IMR-90 (cell line): ENCODE data around the gene IRGQ. TPM values are rescaled to one million over a fixed set of nuclear protein-coding genes. Genes with fewer than 3 reads are reported as not detected.

ENCODE experiments used
- ATAC-seq: fragments of 200-7000 bp; cut with Tn5 transposase; 2 replicates; pipeline ENCODE4 v1.9.1; 2020; ENCODE audit warnings: low read depth, mild to moderate bottlenecking, moderate library complexity
- BruUV-seq: library from RNA; stranded (reverse); fragments of 400-500 nt; replicated peaks from 2 replicates; lab custom pipeline; 2021; lab: Mats Ljungman, UMichigan
- CTCF ChIA-PET: fragments of 300-600 bp; formaldehyde crosslinking; extraction: SDS; loops from one replicate; lab custom pipeline; 2021; ENCODE audit warnings: antibody characterized with exemption; lab: Yijun Ruan, JAX
- POLR2A ChIA-PET: fragments of 300-600 bp; sonication (Branson Sonifier 250); formaldehyde crosslinking; loops from one replicate; lab custom pipeline; 2022; ENCODE audit warnings: antibody characterized with exemption; ENCODE audit not compliant: unreplicated experiment; lab: Charles Lee
- DNase-seq: peaks from one replicate; pipeline ENCODE4 v3.0.0; 2013
- H2AFZ ChIP-seq: replicated peaks from 2 replicates; pipeline ENCODE3; 2013; ENCODE audit warnings: low read length, mild to moderate bottlenecking; ENCODE audit not compliant: poor library complexity
- H2AK5ac ChIP-seq: 2 replicates; pipeline ENCODE4 v1.6.1; 2013; ENCODE audit warnings: low read depth, low read length, inconsistent platforms
- H2AK9ac ChIP-seq: replicated peaks from 2 replicates; pipeline ENCODE3; 2013; ENCODE audit warnings: mild to moderate bottlenecking, low read depth, low read length, moderate library complexity; ENCODE audit not compliant: poor library complexity
- H2BK120ac ChIP-seq: 2 replicates; pipeline ENCODE4 v1.6.1; 2013; ENCODE audit warnings: low read depth, low read length, inconsistent platforms
- H2BK15ac ChIP-seq: 3 replicates; pipeline ENCODE4 v1.6.1; 2013; ENCODE audit warnings: low read depth, low read length, inconsistent platforms
- H2BK20ac ChIP-seq: 2 replicates; pipeline ENCODE4 v1.6.1; 2013; ENCODE audit warnings: low read depth, mild to moderate bottlenecking, inconsistent platforms, low read length, moderate library complexity
- H2BK5ac ChIP-seq: 2 replicates; pipeline ENCODE4 v1.6.1; 2013; ENCODE audit warnings: mild to moderate bottlenecking, low read depth, low read length, inconsistent platforms; ENCODE audit not compliant: poor library complexity, severe bottlenecking
- H3K14ac ChIP-seq: replicated peaks from 2 replicates; pipeline ENCODE4 v1.6.1; 2013; ENCODE audit warnings: low read depth, low read length, inconsistent platforms
- H3K18ac ChIP-seq: 2 replicates; pipeline ENCODE4 v1.6.1; 2013; ENCODE audit warnings: low read depth, low read length, control low read depth
- H3K23ac ChIP-seq: 2 replicates; pipeline ENCODE4 v1.6.1; 2013; ENCODE audit warnings: low read depth, low read length, inconsistent platforms
- H3K27ac ChIP-seq: 2 replicates; pipeline ENCODE4 v1.5.1; 2013; ENCODE audit warnings: mild to moderate bottlenecking, control low read depth, low read length; ENCODE audit not compliant: insufficient read depth
- H3K27me3 ChIP-seq: 2 replicates; pipeline ENCODE4 v1.6.1; 2013; ENCODE audit warnings: low read length; ENCODE audit not compliant: control insufficient read depth, insufficient read depth
- H3K36me3 ChIP-seq: 2 replicates; pipeline ENCODE4 v1.6.1; 2013; ENCODE audit warnings: low read length, mixed read lengths; ENCODE audit not compliant: control insufficient read depth, insufficient read depth
- H3K4ac ChIP-seq: 2 replicates; pipeline ENCODE4 v1.6.1; 2013; ENCODE audit warnings: low read depth, low read length, inconsistent platforms
- H3K4me1 ChIP-seq: 2 replicates; pipeline ENCODE4 v1.6.1; 2013; ENCODE audit warnings: low read length, mixed read lengths; ENCODE audit not compliant: control insufficient read depth, insufficient read depth
- H3K4me2 ChIP-seq: 2 replicates; pipeline ENCODE4 v1.6.1; 2013; ENCODE audit warnings: low read depth, mild to moderate bottlenecking, control low read depth, low read length, moderate library complexity
- H3K4me3 ChIP-seq: 2 replicates; pipeline ENCODE4 v1.5.1; 2013; ENCODE audit warnings: low read depth, mild to moderate bottlenecking, control low read depth, low read length, moderate library complexity; ENCODE audit not compliant: insufficient read depth
- H3K56ac ChIP-seq: 2 replicates; pipeline ENCODE4 v1.6.1; 2013; ENCODE audit warnings: low read length, inconsistent platforms; ENCODE audit not compliant: insufficient read depth; ENCODE audit errors: extremely low read depth
- H3K79me1 ChIP-seq, 2 experiments: 2 replicates each; pipeline ENCODE4 v1.6.1; 2013; ENCODE audit warnings: low read length in 2 of 2, inconsistent platforms in 1 of 2, low read depth in 1 of 2
- H3K9ac ChIP-seq: 2 replicates; pipeline ENCODE4 v1.6.1; 2013; ENCODE audit warnings: low read depth, low read length, control low read depth
- H3K9me1 ChIP-seq: 2 replicates; pipeline ENCODE4 v1.6.1; 2013; ENCODE audit warnings: low read length, inconsistent platforms; ENCODE audit not compliant: insufficient read depth
- H3K9me3 ChIP-seq: 2 replicates; pipeline ENCODE4 v1.6.1; 2013; ENCODE audit warnings: low read length; ENCODE audit not compliant: control insufficient read depth, insufficient read depth
- H4K20me1 ChIP-seq: 2 replicates; pipeline ENCODE4 v1.6.1; 2013; ENCODE audit warnings: low read length, inconsistent platforms; ENCODE audit not compliant: insufficient read depth
- H4K5ac ChIP-seq: 2 replicates; pipeline ENCODE4 v1.6.1; 2013; ENCODE audit warnings: mild to moderate bottlenecking, low read depth, low read length, control low read depth
- H4K8ac ChIP-seq, 2 experiments: 2 replicates each; pipeline ENCODE4 v1.6.1; 2013; ENCODE audit warnings: low read depth in 2 of 2, low read length in 2 of 2, control low read depth in 1 of 2, inconsistent platforms in 1 of 2
- H4K91ac ChIP-seq: 2 replicates; pipeline ENCODE4 v1.6.1; 2013; ENCODE audit warnings: low read depth, low read length, inconsistent platforms; ENCODE audit not compliant: insufficient read depth
- BHLHE40 ChIP-seq: fragments of 150-350 bp; IDR thresholded peaks from 2 replicates; pipeline ENCODE4 v1.6.1; 2016; ENCODE audit warnings: mild to moderate bottlenecking, low read depth, low read length
- CEBPB ChIP-seq: IDR thresholded peaks from 2 replicates; pipeline ENCODE4 v1.6.1; 2012; ENCODE audit warnings: low read depth, low read length, improper control_type of control experiment
- CHD1 ChIP-seq: IDR thresholded peaks from 2 replicates; pipeline ENCODE4 v1.6.1; 2012; ENCODE audit warnings: low read depth, low read length, improper control_type of control experiment
- FOS ChIP-seq: fragments of 150-350 bp; IDR thresholded peaks from 2 replicates; pipeline ENCODE4 v1.6.1; 2016; ENCODE audit warnings: low read depth, low read length
- MAFK ChIP-seq: IDR thresholded peaks from 2 replicates; pipeline ENCODE4 v1.6.1; 2012; ENCODE audit warnings: low read depth, low read length, improper control_type of control experiment
- MAZ ChIP-seq: IDR thresholded peaks from 2 replicates; pipeline ENCODE4 v1.6.1; 2012; ENCODE audit warnings: low read depth, mild to moderate bottlenecking, low read length, improper control_type of control experiment, moderate library complexity, borderline replicate concordance
- MXI1 ChIP-seq: IDR thresholded peaks from 2 replicates; pipeline ENCODE4 v1.6.1; 2012; ENCODE audit warnings: low read depth, mild to moderate bottlenecking, low read length, moderate library complexity, borderline replicate concordance
- NFE2L2 ChIP-seq: fragments of 150-350 bp; IDR thresholded peaks from 2 replicates; pipeline ENCODE4 v1.6.1; 2016; ENCODE audit warnings: low read depth, mild to moderate bottlenecking, low read length
- POLR2A ChIP-seq: IDR thresholded peaks from 2 replicates; pipeline ENCODE4 v1.6.1; 2012; ENCODE audit warnings: mild to moderate bottlenecking, low read depth, low read length
- RAD21 ChIP-seq: IDR thresholded peaks from 2 replicates; pipeline ENCODE4 v1.6.1; 2012; ENCODE audit warnings: low read length, improper control_type of control experiment
- RCOR1 ChIP-seq: IDR thresholded peaks from 2 replicates; pipeline ENCODE4 v1.6.1; 2012; ENCODE audit warnings: mild to moderate bottlenecking, low read length, improper control_type of control experiment; ENCODE audit not compliant: insufficient replicate concordance
- RFX5 ChIP-seq: IDR thresholded peaks from 2 replicates; pipeline ENCODE4 v1.8.0; 2012; ENCODE audit warnings: low read depth, mild to moderate bottlenecking, low read length, moderate library complexity
- SMC3 ChIP-seq: fragments of 150-350 bp; IDR thresholded peaks from 2 replicates; pipeline ENCODE4 v1.6.1; 2016; ENCODE audit warnings: low read depth, mild to moderate bottlenecking, antibody characterized with exemption, low read length, moderate library complexity
- WGBS, 2 experiments: methylation state at CpG; one replicate each; pipeline versions ENCODE4 v1.1.5 to v1.1.7; 2013; ENCODE audit warnings: missing lambda C conversion rate in 2 of 2; ENCODE audit not compliant: insufficient read length in 1 of 2; ENCODE audit errors: extremely low coverage in 2 of 2; 5-methylcytosine and 5-hydroxymethylcytosine counted together
- dilution Hi-C: fragments of 300-500 bp; cut with HindIII; formaldehyde crosslinking; loops from one replicate; pipeline ENCODE4 v1.14.3; 2018; ENCODE audit warnings: low sequenced_read_pairs; ENCODE audit not compliant: unreplicated experiment
- in situ Hi-C: fragments of 300-500 bp; cut with MboI; formaldehyde crosslinking; loops from 3 replicates; pipeline ENCODE4 v1.14.3; 2019; ENCODE audit warnings: low sequenced_read_pairs, inconsistent platforms, mixed read lengths
- intact Hi-C: fragments of 100-400 bp; cut with micrococcal nuclease; formaldehyde crosslinking; loops from 2 replicates; pipeline ENCODE4 v1.10.0; 2022
- polyA plus RNA-seq, 3 experiments: library from polyadenylated mRNA; depleted of rRNA; stranded (reverse); fragments of >200 nt; gene quantifications; 2 replicates each; pipeline ENCODE4 v1.2.3, GENCODE V29; 2012; ENCODE audit warnings: low replicate concordance in 1 of 3
- total RNA-seq: library from RNA; depleted of rRNA; stranded (reverse); fragments of >200 nt; gene quantifications from 2 replicates; pipeline ENCODE4 v1.2.3, GENCODE V29; 2012
- TF ChIP-seq, protein P1 (sequence below): conservative IDR thresholded peaks from 2 replicates; pipeline ENCODE4 v1.5.1; 2012; ENCODE audit warnings: mild to moderate bottlenecking, low read depth, low read length, improper control_type of control experiment
- TF ChIP-seq, protein P2 (sequence below): fragments of 150-350 bp; IDR thresholded peaks from 2 replicates; pipeline ENCODE4 v1.6.1; 2017; ENCODE audit warnings: mild to moderate bottlenecking, antibody characterized with exemption, low read length, low read depth
- TF ChIP-seq, protein P3 (sequence below): fragments of 150-350 bp; IDR thresholded peaks from 2 replicates; pipeline ENCODE4 v1.6.1; 2016; ENCODE audit warnings: low read depth, mild to moderate bottlenecking, low read length, moderate library complexity, borderline replicate concordance

IRGQ gene
- total and polyA plus RNA-seq, 2 of the 4 experiments (the other 2 are of a cell fraction) = 9.0 to 9.9 TPM

DNA sequence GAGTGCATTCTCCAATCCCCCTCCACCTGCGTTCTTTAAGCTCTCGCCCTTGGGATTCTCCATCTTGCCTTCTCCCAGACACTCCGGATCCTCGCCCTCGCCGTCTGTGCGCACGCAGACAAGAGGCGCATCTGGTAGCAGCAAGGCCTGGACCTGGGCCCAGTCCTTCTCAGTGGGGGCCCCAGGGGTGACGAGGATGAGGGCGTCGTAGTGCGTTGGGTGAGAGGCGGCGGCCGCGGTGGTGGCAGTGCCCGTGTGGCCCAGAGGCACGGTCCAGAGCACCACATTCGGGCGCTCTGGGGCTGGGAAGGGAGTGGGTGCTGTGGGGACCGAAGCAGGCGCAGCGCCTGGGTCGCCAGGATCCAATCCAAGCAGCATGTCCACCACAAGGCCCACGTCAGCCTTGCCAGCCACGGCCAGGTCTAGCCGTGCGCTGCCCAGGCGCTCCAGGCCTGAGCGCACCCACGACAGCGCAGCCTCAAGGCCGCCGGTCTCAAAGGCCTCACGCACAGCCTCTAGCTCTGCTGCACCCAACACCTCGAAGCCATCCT lies 3.1 kb downstream of the IRGQ start:
- H4K5ac ChIP-seq = no peak overlapping the region

More for the DNA sequence above, 3.1 kb downstream of the IRGQ start:
- Histone ChIP-seq H3K9me3 (no peaks in the 10 kb centered on the region), H2AK9ac (no peak overlapping the region), H2BK15ac (no peak overlapping the region), H3K36me3 (peaks cover 43% of the 10 kb centered on the region), H3K23ac (no peak overlapping the region), H2BK20ac (no peak overlapping the region), H3K27me3 (no peaks in the 10 kb centered on the region), H3K9me1 (no peaks in the 10 kb centered on the region), H4K8ac (no peak overlapping the region), H3K79me1 (peaks cover 32 to 70% of the 10 kb centered on the region in 2 experiments), H3K4me1 (peaks cover 9% of the 10 kb centered on the region), H3K18ac (no peak overlapping the region), H2AK5ac (no peak overlapping the region), H3K27ac (no peak overlapping the region), H4K20me1 (peaks cover 10% of the 10 kb centered on the region), H3K14ac (no peak overlapping the region), H3K9ac (no peak overlapping the region), H3K4me3 (no peak overlapping the region), H3K4me2 (no peak overlapping the region), H3K4ac (no peak overlapping the region), H3K56ac (no peak overlapping the region), H2BK5ac (no peak overlapping the region), H4K91ac (no peak overlapping the region), H2AFZ (no peak overlapping the region), H2BK120ac (no peak overlapping the region)
- intact Hi-C loops (no loop called here), dilution Hi-C loops (no loop called here), in situ Hi-C loops (no loop called here)
- ATAC-seq (no peak), DNase-seq (no peak)
- 95% methylated on average over 15 of the region's 37 CpGs; no CpG with 5 or more reads in 1 of the 2 experiments for WGBS, 2 experiments
- BruUV-seq = no TSS peak
- no peak for TF ChIP-seq RAD21
- TF ChIP-seq BHLHE40 = no peak
- TF ChIP-seq, protein P1, sequence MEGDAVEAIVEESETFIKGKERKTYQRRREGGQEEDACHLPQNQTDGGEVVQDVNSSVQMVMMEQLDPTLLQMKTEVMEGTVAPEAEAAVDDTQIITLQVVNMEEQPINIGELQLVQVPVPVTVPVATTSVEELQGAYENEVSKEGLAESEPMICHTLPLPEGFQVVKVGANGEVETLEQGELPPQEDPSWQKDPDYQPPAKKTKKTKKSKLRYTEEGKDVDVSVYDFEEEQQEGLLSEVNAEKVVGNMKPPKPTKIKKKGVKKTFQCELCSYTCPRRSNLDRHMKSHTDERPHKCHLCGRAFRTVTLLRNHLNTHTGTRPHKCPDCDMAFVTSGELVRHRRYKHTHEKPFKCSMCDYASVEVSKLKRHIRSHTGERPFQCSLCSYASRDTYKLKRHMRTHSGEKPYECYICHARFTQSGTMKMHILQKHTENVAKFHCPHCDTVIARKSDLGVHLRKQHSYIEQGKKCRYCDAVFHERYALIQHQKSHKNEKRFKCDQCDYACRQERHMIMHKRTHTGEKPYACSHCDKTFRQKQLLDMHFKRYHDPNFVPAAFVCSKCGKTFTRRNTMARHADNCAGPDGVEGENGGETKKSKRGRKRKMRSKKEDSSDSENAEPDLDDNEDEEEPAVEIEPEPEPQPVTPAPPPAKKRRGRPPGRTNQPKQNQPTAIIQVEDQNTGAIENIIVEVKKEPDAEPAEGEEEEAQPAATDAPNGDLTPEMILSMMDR = no peak
- TF ChIP-seq CHD1 = no peak
- TF ChIP-seq FOS = no peak
- no peak for TF ChIP-seq RCOR1
- no peak for TF ChIP-seq RFX5
- TF ChIP-seq, protein P2, sequence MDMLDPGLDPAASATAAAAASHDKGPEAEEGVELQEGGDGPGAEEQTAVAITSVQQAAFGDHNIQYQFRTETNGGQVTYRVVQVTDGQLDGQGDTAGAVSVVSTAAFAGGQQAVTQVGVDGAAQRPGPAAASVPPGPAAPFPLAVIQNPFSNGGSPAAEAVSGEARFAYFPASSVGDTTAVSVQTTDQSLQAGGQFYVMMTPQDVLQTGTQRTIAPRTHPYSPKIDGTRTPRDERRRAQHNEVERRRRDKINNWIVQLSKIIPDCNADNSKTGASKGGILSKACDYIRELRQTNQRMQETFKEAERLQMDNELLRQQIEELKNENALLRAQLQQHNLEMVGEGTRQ = no peak
- no peak for TF ChIP-seq MXI1
- TF ChIP-seq, protein P3, sequence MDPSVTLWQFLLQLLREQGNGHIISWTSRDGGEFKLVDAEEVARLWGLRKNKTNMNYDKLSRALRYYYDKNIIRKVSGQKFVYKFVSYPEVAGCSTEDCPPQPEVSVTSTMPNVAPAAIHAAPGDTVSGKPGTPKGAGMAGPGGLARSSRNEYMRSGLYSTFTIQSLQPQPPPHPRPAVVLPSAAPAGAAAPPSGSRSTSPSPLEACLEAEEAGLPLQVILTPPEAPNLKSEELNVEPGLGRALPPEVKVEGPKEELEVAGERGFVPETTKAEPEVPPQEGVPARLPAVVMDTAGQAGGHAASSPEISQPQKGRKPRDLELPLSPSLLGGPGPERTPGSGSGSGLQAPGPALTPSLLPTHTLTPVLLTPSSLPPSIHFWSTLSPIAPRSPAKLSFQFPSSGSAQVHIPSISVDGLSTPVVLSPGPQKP = no peak
- no peak for TF ChIP-seq POLR2A
- no peak for TF ChIP-seq NFE2L2
- no peak for TF ChIP-seq MAZ
- no peak for TF ChIP-seq SMC3
- no peak for TF ChIP-seq MAFK
- no peak for TF ChIP-seq CEBPB
- CTCF ChIA-PET = interaction anchor here (1.5 to 4.5 kb wide), 2 partner anchors 37 to 73 kb away, joined by 5 to 29 read pairs; no protein-coding TSS in a partner anchor
- POLR2A ChIA-PET = no interaction called here
